GM12878 (cell line): ENCODE data around the gene CRHR2. TPM values are rescaled to one million over a fixed set of nuclear protein-coding genes. Genes with fewer than 3 reads are reported as not detected.

Source experiments
- ATAC-seq: fragments of 200-7000 bp; cut with Tn5 transposase; 3 replicates; pipeline ENCODE4 v1.9.1; 2020; ENCODE audit warnings: mild to moderate bottlenecking, moderate library complexity
- BruUV-seq: library from RNA; stranded (reverse); fragments of 400-500 nt; replicated peaks from 2 replicates; lab custom pipeline; 2021; lab: Mats Ljungman, UMichigan
- CTCF ChIA-PET: fragments of 300-600 bp; sonication (Branson Sonifier 250); formaldehyde crosslinking; extraction: SDS; loops from one replicate; lab custom pipeline; 2021; ENCODE audit warnings: inconsistent platforms; lab: Yijun Ruan, JAX
- POLR2A ChIA-PET: fragments of 350-600 bp; formaldehyde crosslinking; extraction: SDS; loops from one replicate; lab custom pipeline; 2021; ENCODE audit warnings: inconsistent platforms; lab: Charles Lee
- RAD21 ChIA-PET: fragments of 300-600 bp; sonication (Branson Sonifier 250); formaldehyde crosslinking; loops from one replicate; lab custom pipeline; 2023; ENCODE audit warnings: antibody characterized with exemption; ENCODE audit not compliant: unreplicated experiment; lab: Charles Lee
- SMC1A ChIA-PET: fragments of 300-600 bp; sonication (Branson Sonifier 250); formaldehyde crosslinking; loops from one replicate; lab custom pipeline; 2023; ENCODE audit not compliant: unreplicated experiment, uncharacterized antibody; lab: Charles Lee
- DNase-seq: peaks from one replicate; pipeline ENCODE4 v3.0.0-alpha.2; 2011; ENCODE audit warnings: low read depth, low spot score
- FAIRE-seq: peaks from 3 replicates; lab custom pipeline; 2011; peaks lifted over from hg19 to GRCh38; lab: Jason Lieb, UNC
- H2AFZ ChIP-seq: 2 replicates; pipeline ENCODE4 v1.6.0; 2011; ENCODE audit warnings: low read depth, low read length, control low read depth; ENCODE audit not compliant: control insufficient read depth
- H3K27ac ChIP-seq: 2 replicates; pipeline ENCODE4 v1.5.1; 2011; ENCODE audit warnings: control low read depth; ENCODE audit not compliant: control insufficient read depth, insufficient read depth
- H3K27me3 ChIP-seq, 2 experiments: replicated peaks in 1 of 2; 2 replicates each; pipeline versions ENCODE4 v1.6.0 to v1.6.1; 2011; ENCODE audit warnings: low read length in 1 of 2; ENCODE audit not compliant: control insufficient read depth in 2 of 2, insufficient read depth in 2 of 2
- H3K36me3 ChIP-seq, 2 experiments: 2 replicates each; pipeline ENCODE4 v1.5.1; 2011; ENCODE audit warnings: low read length in 1 of 2; ENCODE audit not compliant: control insufficient read depth in 2 of 2, insufficient read depth in 2 of 2
- H3K4me1 ChIP-seq: 2 replicates; pipeline ENCODE4 v1.6.1; 2011; ENCODE audit warnings: mild to moderate bottlenecking, low read length, moderate library complexity, mixed read lengths; ENCODE audit not compliant: control insufficient read depth, insufficient read depth
- H3K4me2 ChIP-seq: 2 replicates; pipeline ENCODE4 v1.6.0; 2011; ENCODE audit warnings: control low read depth; ENCODE audit not compliant: control insufficient read depth, insufficient read depth
- H3K4me3 ChIP-seq: fragments of 200-600 bp; sonication (generic); 2 replicates; pipeline ENCODE4 v1.5.1; 2016
- H3K79me2 ChIP-seq: 2 replicates; pipeline ENCODE4 v1.6.0; 2011; ENCODE audit warnings: low read length; ENCODE audit not compliant: control insufficient read depth, insufficient read depth
- H3K9ac ChIP-seq: 2 replicates; pipeline ENCODE4 v1.8.0; 2011; ENCODE audit warnings: low read length, control low read depth, mixed read lengths; ENCODE audit not compliant: control insufficient read depth, insufficient read depth
- H3K9me3 ChIP-seq: replicated peaks from 3 replicates; pipeline ENCODE4 v1.5.1; 2011; ENCODE audit warnings: mild to moderate bottlenecking, low read length; ENCODE audit not compliant: control insufficient read depth, insufficient read depth
- H4K20me1 ChIP-seq: 2 replicates; pipeline ENCODE4 v1.6.0; 2011; ENCODE audit not compliant: control insufficient read depth, insufficient read depth
- BCL3 ChIP-seq: IDR thresholded peaks from 2 replicates; pipeline ENCODE4 v1.6.1; 2011; ENCODE audit warnings: borderline replicate concordance, low read depth, mild to moderate bottlenecking, moderate library complexity, low read length; ENCODE audit not compliant: insufficient read depth, poor library complexity, severe bottlenecking
- BMI1 ChIP-seq: fragments of 450-650 bp; IDR thresholded peaks from 2 replicates; pipeline ENCODE4 v1.6.1; 2016; ENCODE audit warnings: mild to moderate bottlenecking, moderate library complexity, borderline replicate concordance
- BRCA1 ChIP-seq: IDR thresholded peaks from 2 replicates; pipeline ENCODE4 v1.6.1; 2011; ENCODE audit warnings: low read depth, low read length, improper control_type of control experiment
- FOS ChIP-seq: IDR thresholded peaks from 3 replicates; pipeline ENCODE4 v1.6.1; 2011; ENCODE audit warnings: borderline replicate concordance; ENCODE audit not compliant: insufficient read length; ENCODE audit errors: extremely low read depth
- FOXM1 ChIP-seq: IDR thresholded peaks from 2 replicates; pipeline ENCODE4 v1.6.1; 2012; ENCODE audit warnings: low read depth, mild to moderate bottlenecking, inconsistent platforms, low read length, moderate library complexity
- HSF1 ChIP-seq: fragments of 150-350 bp; IDR thresholded peaks from 2 replicates; pipeline ENCODE4 v1.6.1; 2014; ENCODE audit warnings: mild to moderate bottlenecking, low read depth, low read length
- KDM1A ChIP-seq: fragments of 200-600 bp; sonication (generic); IDR thresholded peaks from 2 replicates; pipeline ENCODE4 v1.6.1; 2016; ENCODE audit warnings: borderline replicate concordance
- MTA2 ChIP-seq: fragments of 450-650 bp; IDR thresholded peaks from 2 replicates; pipeline ENCODE4 v1.6.1; 2016; ENCODE audit warnings: low read depth, mild to moderate bottlenecking, moderate library complexity
- MXI1 ChIP-seq: fragments of 150-350 bp; IDR thresholded peaks from 2 replicates; pipeline ENCODE4 v1.6.1; 2011; ENCODE audit warnings: low read depth, mild to moderate bottlenecking, inconsistent platforms, low read length, improper control_type of control experiment
- PKNOX1 ChIP-seq: fragments of 450-650 bp; IDR thresholded peaks from 2 replicates; pipeline ENCODE4 v1.6.1; 2016; ENCODE audit warnings: mild to moderate bottlenecking
- POU2F2 ChIP-seq: IDR thresholded peaks from 3 replicates; pipeline ENCODE4 v1.6.1; 2011; ENCODE audit warnings: low read depth, mild to moderate bottlenecking, low read length, borderline replicate concordance
- ZBTB4 ChIP-seq: fragments of 450-650 bp; formaldehyde crosslinking; IDR thresholded peaks from 2 replicates; pipeline ENCODE4 v1.4.0; 2022; ENCODE audit warnings: mild to moderate bottlenecking, moderate library complexity
- ZNF207 ChIP-seq: fragments of 450-650 bp; IDR thresholded peaks from 2 replicates; pipeline ENCODE4 v1.6.1; 2014; ENCODE audit warnings: antibody characterized with exemption, mild to moderate bottlenecking, borderline replicate concordance
- WGBS: methylation state at CpG from one replicate; pipeline ENCODE4 v1.1.6; 2016; ENCODE audit warnings: low lambda C conversion rate; ENCODE audit not compliant: insufficient replicate concordance, insufficient coverage; ENCODE audit errors: missing lambda C conversion rate; 5-methylcytosine and 5-hydroxymethylcytosine counted together
- in situ Hi-C: fragments of 300-500 bp; cut with MboI; formaldehyde crosslinking; loops from 9 replicates; pipeline ENCODE4 v1.14.3; 2018; ENCODE audit warnings: mixed read lengths
- intact Hi-C: fragments of 100-400 bp; cut with micrococcal nuclease; formaldehyde crosslinking; loops from one replicate; pipeline ENCODE4 v1.14.2; 2022; ENCODE audit not compliant: unreplicated experiment
- polyA plus RNA-seq, 11 experiments: library from polyadenylated mRNA; depleted of rRNA in 4 of 11; unstranded in 6 of 11; stranded (reverse) in 5 of 11; fragments of >200 nt; fragmentation: Nextera tagmentation in 4 of 11; fragmentation: Illumina TruSeq in 1 of 11; extraction: Ambion mirVana in 4 of 11; extraction: Trizol in 1 of 11; gene quantifications; 1 replicate in 1 of 11; 2 replicates in 10 of 11; pipeline versions ENCODE4 v1.2.1 to v1.2.3, GENCODE V29; 2011 to 2016; ENCODE audit warnings: inconsistent platforms in 2 of 11, missing spikeins in 2 of 11, low read depth in 1 of 11
- total RNA-seq, 4 experiments: library from RNA; depleted of rRNA in 3 of 4; stranded (reverse); fragments of >200 nt in 3 of 4; fragmentation: Illumina TruSeq in 1 of 4; extraction: Trizol in 1 of 4; gene quantifications; 2 replicates each; pipeline versions ENCODE4 v1.2.1 to v1.2.3, GENCODE V29; 2013 to 2021
- TF ChIP-seq, protein P1 (sequence below): IDR thresholded peaks from 2 replicates; pipeline ENCODE4 v1.6.1; 2011; ENCODE audit warnings: borderline replicate concordance, low read depth, mild to moderate bottlenecking, moderate library complexity, mixed read lengths, low read length; ENCODE audit not compliant: insufficient read depth; ENCODE audit errors: extremely low read length

Gene CRHR2
- total and polyA plus RNA-seq, 10 of the 15 experiments (the other 5 are each of a cell fraction or from before 2014, with no cell fraction given): not detected

DNA sequence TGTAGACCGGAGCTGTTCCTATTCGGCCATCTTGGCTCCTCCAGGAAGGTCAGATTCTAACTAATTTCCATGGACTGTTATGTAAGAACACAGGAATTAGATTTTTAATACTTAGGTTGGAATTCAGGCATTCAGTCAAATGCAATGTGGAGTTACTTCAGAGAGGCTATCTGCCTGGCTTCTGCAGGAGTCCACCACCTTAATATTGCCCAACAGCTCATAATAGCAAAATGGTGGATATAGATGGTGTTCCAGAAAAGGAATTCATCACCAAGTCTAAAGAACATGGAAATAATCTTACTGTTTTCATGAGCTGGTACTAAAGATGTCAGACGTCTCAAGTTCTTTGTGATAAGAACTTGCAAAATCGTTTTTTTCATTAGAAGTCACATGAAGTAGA lies 39.5 kb downstream of the CRHR2 start:
- CTCF ChIA-PET: no interaction called here
- POLR2A ChIA-PET: no interaction called here
- Histone ChIP-seq H3K9me3 (no peaks in the 10 kb centered on the region), H2AFZ (no peak overlapping the region), H3K27ac (no peak overlapping the region), H3K4me1 (no peaks in the 10 kb centered on the region), H3K9ac (no peak overlapping the region), H3K4me3 (no peak overlapping the region), H3K27me3 (no peaks in the 10 kb centered on the region), H3K79me2 (no peaks in the 10 kb centered on the region), H3K36me3 (peaks cover 2 to 4% of the 10 kb centered on the region in 2 experiments; a peak in 2 of 4 replicates), H3K4me2 (no peak overlapping the region), H4K20me1 (no peaks in the 10 kb centered on the region)
- no peak for DNase-seq
- intact Hi-C loops: no loop called here
- in situ Hi-C loops: no loop called here
- BruUV-seq: no TSS peak
- no peak for FAIRE-seq
- SMC1A ChIA-PET: no interaction called here
- no peak for ATAC-seq
- RAD21 ChIA-PET: no interaction called here
- 82% methylated on average over 4 of the region's 4 CpGs for WGBS
- TF ChIP-seq MTA2: no peak
- no peak for TF ChIP-seq BRCA1
- TF ChIP-seq FOS: no peak
- TF ChIP-seq BCL3: no peak
- no peak for TF ChIP-seq PKNOX1
- TF ChIP-seq BMI1: no peak
- TF ChIP-seq ZNF207: no peak
- TF ChIP-seq FOXM1: no peak
- no peak for TF ChIP-seq KDM1A
- TF ChIP-seq MXI1: no peak
- no peak for TF ChIP-seq POU2F2
- TF ChIP-seq, protein P1, sequence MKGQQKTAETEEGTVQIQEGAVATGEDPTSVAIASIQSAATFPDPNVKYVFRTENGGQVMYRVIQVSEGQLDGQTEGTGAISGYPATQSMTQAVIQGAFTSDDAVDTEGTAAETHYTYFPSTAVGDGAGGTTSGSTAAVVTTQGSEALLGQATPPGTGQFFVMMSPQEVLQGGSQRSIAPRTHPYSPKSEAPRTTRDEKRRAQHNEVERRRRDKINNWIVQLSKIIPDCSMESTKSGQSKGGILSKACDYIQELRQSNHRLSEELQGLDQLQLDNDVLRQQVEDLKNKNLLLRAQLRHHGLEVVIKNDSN: no peak
- no peak for TF ChIP-seq HSF1
- TF ChIP-seq ZBTB4 (CRISPR knock-in tag): no peak
